ENCODE results near the gene KMT2C. TPM values are rescaled to one million over a fixed set of nuclear protein-coding genes. Genes with fewer than 3 reads are reported as not detected.

The KMT2C gene
- total and polyA plus RNA-seq, 3 donors from 2014 or later = 32.8 to 167 (median 154) TPM

GRCh38 chr7:152140067-152140466 lies 295.7 kb downstream of the KMT2C start:
- 88 to 89% methylated on average over 4 of the region's 4 CpGs for WGBS, 2 donors
- Histone ChIP-seq H3K9me3 (no peaks in the 10 kb centered on the region), H3K27me3 (no peaks in the 10 kb centered on the region), H3K4me1 (no peaks in the 10 kb centered on the region), H3K27ac (no peak overlapping the region), H3K36me3 (ENCODE audit: low read depth, missing control alignments) (no peaks in the 10 kb centered on the region), H3K4me3 (no peak overlapping the region)
- intact Hi-C loops (cut with DNase I; ENCODE audit: low total_unique reads) = no loop called here
- DNase-seq = no peak
- TF ChIP-seq POLR2A (IDR thresholded peaks at IDR 0.05) = no peak
- TF ChIP-seq CTCF (IDR thresholded peaks at IDR 0.05) = no peak

GRCh38 chr7:152137476-152138025 lies 298.3 kb downstream of the KMT2C start:
- intact Hi-C loops (cut with DNase I; ENCODE audit: low total_unique reads) = no loop called here
- H3K36me3 ChIP-seq (ENCODE audit: low read depth, missing control alignments) = no peaks in the 10 kb centered on the region
- no peaks in the 10 kb centered on the region for H3K27me3 ChIP-seq
- H3K4me1 ChIP-seq = peaks cover 6% of the 10 kb centered on the region
- H3K27ac ChIP-seq = no peak overlapping the region
- H3K9me3 ChIP-seq = no peaks in the 10 kb centered on the region
- DNase-seq = no peak
- no peak overlapping the region for H3K4me3 ChIP-seq
- no peak for TF ChIP-seq CTCF (IDR thresholded peaks at IDR 0.05)
- TF ChIP-seq POLR2A (IDR thresholded peaks at IDR 0.05) = no peak
- 63 to 68% methylated on average over 7 of the region's 7 CpGs for WGBS, 2 donors

- 60 to 75% methylated on average over 9 of the region's 9 CpGs for WGBS, 2 donors
- DNase-seq = no peak
- no peak overlapping the region for H3K4me3 ChIP-seq
Measured at GRCh38 chr7:152136686-152137085, 299.1 kb downstream of the KMT2C start.

GRCh38 chr7:152133804-152134203 lies 302.0 kb downstream of the KMT2C start:
- Histone ChIP-seq H3K9me3 (no peaks in the 10 kb centered on the region), H3K4me1 (peaks cover 6% of the 10 kb centered on the region), H3K27ac (no peak overlapping the region), H3K4me3 (no peak overlapping the region), H3K27me3 (no peaks in the 10 kb centered on the region), H3K36me3 (ENCODE audit: low read depth, missing control alignments) (no peaks in the 10 kb centered on the region)
- intact Hi-C loops (cut with DNase I; ENCODE audit: low total_unique reads) = no loop called here
- 92 to 93% methylated on average over 13 of the region's 13 CpGs for WGBS, 2 donors
- TF ChIP-seq POLR2A (IDR thresholded peaks at IDR 0.05) (no peak), CTCF (IDR thresholded peaks at IDR 0.05) (no peak)
- DNase-seq = no peak

More at GRCh38 chr7:152136686-152137085, 299.1 kb downstream of the KMT2C start:
- Histone ChIP-seq H3K4me1 (peaks cover 6% of the 10 kb centered on the region), H3K27me3 (no peaks in the 10 kb centered on the region), H3K36me3 (ENCODE audit: low read depth, missing control alignments) (no peaks in the 10 kb centered on the region), H3K9me3 (no peaks in the 10 kb centered on the region), H3K27ac (peak overlapping the region in 1 of 2 donors; percentile 66)
- intact Hi-C loops (cut with DNase I; ENCODE audit: low total_unique reads) = no loop called here
- TF ChIP-seq CTCF (IDR thresholded peaks at IDR 0.05) = no peak
- no peak for TF ChIP-seq POLR2A (IDR thresholded peaks at IDR 0.05)

GRCh38 chr7:152132812-152133211 lies 303.0 kb downstream of the KMT2C start:
- no peaks in the 10 kb centered on the region for H3K36me3 ChIP-seq (ENCODE audit: low read depth, missing control alignments)
- peak; percentile 61 for DNase-seq
- WGBS, 2 donors = 54 to 70% methylated on average over 5 of the region's 5 CpGs
- no peak overlapping the region for H3K4me3 ChIP-seq
- no peak overlapping the region for H3K27ac ChIP-seq
- no peaks in the 10 kb centered on the region for H3K27me3 ChIP-seq
- intact Hi-C loops (cut with DNase I; ENCODE audit: low total_unique reads) = no loop called here
- TF ChIP-seq POLR2A (IDR thresholded peaks at IDR 0.05) (no peak), CTCF (IDR thresholded peaks at IDR 0.05) (no peak)
- H3K4me1 ChIP-seq = peaks cover 6% of the 10 kb centered on the region
- no peaks in the 10 kb centered on the region for H3K9me3 ChIP-seq
